Testis (tissue), 3 donors: ENCODE measurements around the gene CHMP5. TPM values are rescaled to one million over a fixed set of nuclear protein-coding genes. Genes with fewer than 3 reads are reported as not detected.

Experiments
- DNase-seq: peaks from one replicate; pipeline ENCODE4 v3.0.0-alpha.2; 2019
- H3K27ac ChIP-seq, 2 donors: fragments of 200-600 bp; sonication (generic); one replicate each; pipeline ENCODE4 v1.5.1; 2019
- H3K27me3 ChIP-seq: fragments of 200-600 bp; sonication (generic); one replicate; pipeline ENCODE4 v1.5.1; 2019
- H3K36me3 ChIP-seq: fragments of 200-600 bp; sonication (generic); one replicate; pipeline ENCODE4 v1.5.1; 2017; ENCODE audit warnings: low read depth; ENCODE audit errors: missing control alignments
- H3K4me1 ChIP-seq: fragments of 200-600 bp; sonication (generic); one replicate; pipeline ENCODE4 v1.5.1; 2019
- H3K4me3 ChIP-seq, 2 donors: fragments of 200-600 bp; sonication (generic); one replicate each; pipeline ENCODE4 v1.5.1; 2017 to 2019
- H3K9me3 ChIP-seq: fragments of 200-600 bp; sonication (generic); one replicate; pipeline ENCODE4 v1.5.1; 2017
- CTCF ChIP-seq, 3 experiments: fragments of 450-650 bp in 2 of 3; fragments of 200-600 bp in 1 of 3; sonication (generic) in 1 of 3; IDR thresholded peaks; one replicate each; pipeline ENCODE4 v1.5.1; 2016 to 2019; ENCODE audit warnings: antibody characterized with exemption in 3 of 3, mild to moderate bottlenecking in 2 of 3, moderate library complexity in 1 of 3
- POLR2A ChIP-seq: fragments of 450-650 bp; IDR thresholded peaks from one replicate; pipeline ENCODE4 v1.6.1; 2017; ENCODE audit warnings: antibody characterized with exemption, mild to moderate bottlenecking, moderate library complexity
- WGBS, 2 donors: methylation state at CpG; one replicate each; pipeline ENCODE4 v1.1.5; 2018; 5-methylcytosine and 5-hydroxymethylcytosine counted together
- intact Hi-C: fragments of 100-400 bp; cut with DNase I; formaldehyde crosslinking; loops from one replicate; pipeline ENCODE4 v1.15.1; 2023; ENCODE audit warnings: low total_unique reads
- polyA plus RNA-seq: library from polyadenylated mRNA; stranded (reverse); fragments of 350-450 nt; fragmentation: Illumina TruSeq; extraction: RNeasy Lipid Tissue Mini Kit (QIAGEN cat#74804); gene quantifications from one replicate; pipeline ENCODE4 v1.2.3, GENCODE V29; 2014; ENCODE audit warnings: low read depth, low replicate concordance; ENCODE audit not compliant: insufficient read depth
- total RNA-seq, 2 donors: library from RNA; depleted of rRNA; stranded (reverse); fragments of >200 nt; gene quantifications; one replicate each; pipeline ENCODE4 v1.2.3, GENCODE V29; 2016

CHMP5 gene
- total and polyA plus RNA-seq, 3 donors from 2014 or later = 53.2 to 84.1 (median 57.0) TPM

DNA sequence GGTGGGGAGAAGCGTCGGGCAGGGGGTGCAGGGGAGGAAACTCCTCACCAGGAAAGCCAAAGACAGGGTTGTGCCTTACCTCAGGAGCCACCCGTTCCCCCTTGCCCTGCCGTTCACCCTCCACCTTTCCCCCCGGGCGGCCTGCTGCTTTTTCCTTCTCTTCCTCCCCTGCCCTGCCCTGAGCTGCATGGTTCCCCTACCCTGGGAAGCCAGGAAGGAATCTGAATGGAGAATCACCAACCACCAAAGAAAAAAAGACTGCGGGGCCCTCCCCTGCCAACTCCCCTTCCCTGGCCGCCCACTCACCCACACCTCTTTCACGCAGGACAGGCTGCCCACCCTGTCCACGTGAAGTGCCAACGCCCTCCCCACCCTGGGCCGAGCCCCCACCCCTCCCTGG lies 24.6 kb downstream of the CHMP5 start:
- intact Hi-C loops = no loop called here
- Histone ChIP-seq H3K9me3 (no peaks in the 10 kb centered on the region), H3K27me3 (no peaks in the 10 kb centered on the region), H3K4me1 (peaks cover 23% of the 10 kb centered on the region), H3K4me3 (peak overlapping the region; percentile 73 to 86), H3K27ac (peak overlapping the region; percentile 89 to 95), H3K36me3 (no peaks in the 10 kb centered on the region)
- TF ChIP-seq POLR2A = no peak
- TF ChIP-seq CTCF (IDR thresholded peaks at IDR 0.05) = no peak
- DNase-seq = no peak
- 5 to 14% methylated on average over 11 to 12 of the region's 12 CpGs for WGBS, 2 donors

DNA sequence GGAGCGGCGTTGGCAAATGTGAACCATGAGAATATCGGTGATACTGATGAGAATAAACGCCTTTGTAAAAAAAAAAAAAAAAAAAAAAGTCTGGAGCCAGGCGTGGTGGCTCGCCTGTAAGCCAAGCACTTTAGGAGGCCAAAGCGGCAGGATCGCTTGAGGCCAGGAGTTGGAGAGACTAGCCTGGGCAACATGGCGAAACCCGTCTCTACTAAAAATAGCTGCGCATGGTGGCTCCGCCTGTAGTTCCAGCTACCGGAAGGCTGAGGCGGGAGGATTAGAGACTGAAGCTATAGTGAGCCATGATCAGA lies 25.0 kb downstream of the CHMP5 start:
- H3K27me3 ChIP-seq = no peaks in the 10 kb centered on the region
- WGBS, 2 donors = 0 to 1% methylated on average over 14 of the region's 14 CpGs
- H3K27ac ChIP-seq = peak overlapping the region; percentile 89 to 95
- H3K9me3 ChIP-seq = no peaks in the 10 kb centered on the region
- DNase-seq = no peak
- no peaks in the 10 kb centered on the region for H3K36me3 ChIP-seq
- peak overlapping the region; percentile 73 to 86 for H3K4me3 ChIP-seq
- peaks cover 23% of the 10 kb centered on the region for H3K4me1 ChIP-seq
- intact Hi-C loops = no loop called here
- TF ChIP-seq CTCF (IDR thresholded peaks at IDR 0.05) (no peak), POLR2A (no peak)

DNA sequence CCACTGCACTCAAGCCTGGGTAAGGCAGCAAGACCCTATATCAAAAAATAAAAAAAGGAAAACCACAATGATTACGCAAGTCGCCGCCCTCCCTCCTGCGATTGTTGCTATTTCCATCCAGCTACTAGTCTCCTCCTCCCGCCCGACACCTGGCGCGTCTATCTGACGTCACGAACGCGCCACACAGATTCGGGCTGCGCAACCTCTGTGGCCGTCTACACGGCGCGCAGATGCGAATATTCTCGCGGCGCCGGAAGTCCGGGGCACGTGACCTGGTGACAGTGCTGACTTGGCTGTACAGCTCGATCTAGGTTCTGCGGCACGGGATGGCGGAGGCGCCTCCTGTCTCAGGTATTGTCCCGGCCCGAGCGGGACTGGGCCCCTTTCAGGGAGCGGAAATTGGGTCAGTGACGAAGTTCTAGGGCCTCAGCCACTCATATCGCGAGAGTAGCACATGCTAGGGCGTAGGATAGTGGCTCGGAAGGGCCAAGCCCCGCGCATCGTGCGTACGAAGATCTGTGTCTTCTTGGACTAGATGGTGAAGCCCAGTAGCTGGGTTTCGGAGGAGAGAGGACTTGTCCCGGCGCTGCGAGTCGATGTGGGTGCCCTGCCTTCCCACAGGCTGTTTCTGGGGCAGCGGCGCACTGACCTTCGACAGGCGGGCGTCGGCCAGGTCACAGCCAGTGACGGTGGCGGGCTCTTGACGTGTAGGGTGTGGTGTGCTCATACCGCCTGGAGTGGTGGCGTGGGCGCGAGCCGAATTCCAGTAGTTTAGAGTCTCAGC lies 25.6 kb downstream of the CHMP5 start, which contains the start of gene NFX1:
Gene NFX1, plus strand, starts transcription at position 270 of the 784 bp plus-strand sequence. Its CDS starts 57 bp downstream, at position 327.
- H3K9me3 ChIP-seq = no peaks in the 10 kb centered on the region
- peaks cover 23% of the 10 kb centered on the region for H3K4me1 ChIP-seq
- TF ChIP-seq CTCF (IDR thresholded peaks at IDR 0.05) (no peak), POLR2A (peak; percentile 78)
- H3K36me3 ChIP-seq = no peaks in the 10 kb centered on the region
- H3K4me3 ChIP-seq = peak within 1 kb of the TSS; percentile 73 to 86
- 1 to 2% methylated on average over 25 to 63 of the region's 63 CpGs for WGBS, 2 donors
- H3K27ac ChIP-seq = peak within 1 kb of the TSS; percentile 89 to 95
- H3K27me3 ChIP-seq = no peaks in the 10 kb centered on the region
- intact Hi-C loops = no loop called here
- DNase-seq = peak; percentile 97

- H3K27me3 ChIP-seq = no peaks in the 10 kb centered on the region
- TF ChIP-seq CTCF (IDR thresholded peaks at IDR 0.05) (no peak), POLR2A (no peak)
- H3K9me3 ChIP-seq = no peaks in the 10 kb centered on the region
- no peak for DNase-seq
- H3K4me3 ChIP-seq = peak overlapping the region; percentile 73 to 86
- 7 to 14% methylated on average over 6 to 7 of the region's 7 CpGs for WGBS, 2 donors
- intact Hi-C loops = no loop called here
- H3K27ac ChIP-seq = peak overlapping the region; percentile 89 to 95
- peaks cover 23% of the 10 kb centered on the region for H3K4me1 ChIP-seq
- H3K36me3 ChIP-seq = no peaks in the 10 kb centered on the region
These were observed 26.2 kb downstream of the CHMP5 start for GRCh38 chr9:33291031-33291397.

DNA sequence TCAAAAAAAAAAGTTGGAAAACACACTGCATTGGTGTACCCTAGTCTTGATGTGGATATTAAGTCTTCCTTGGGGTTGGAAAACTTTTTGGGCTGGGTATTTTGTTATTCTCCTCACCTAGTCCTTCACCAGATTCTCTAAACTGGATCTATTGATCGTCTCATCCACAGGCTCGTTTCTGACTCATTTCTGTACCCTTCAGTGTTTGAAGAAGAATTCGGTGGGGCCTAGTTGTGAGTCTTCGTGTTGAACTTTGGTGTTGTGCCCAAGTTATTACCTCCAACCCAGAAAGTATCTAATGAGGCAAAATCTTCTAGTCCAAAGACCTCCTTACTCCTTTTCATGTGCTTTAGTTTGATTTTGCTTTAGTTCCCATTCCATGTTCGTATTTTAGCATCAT lies 27.1 kb downstream of the CHMP5 start:
- no peak overlapping the region for H3K4me3 ChIP-seq
- H3K9me3 ChIP-seq = no peaks in the 10 kb centered on the region
- intact Hi-C loops = no loop called here
- no peaks in the 10 kb centered on the region for H3K27me3 ChIP-seq
- TF ChIP-seq CTCF (IDR thresholded peaks at IDR 0.05) = no peak
- TF ChIP-seq POLR2A = no peak
- no peaks in the 10 kb centered on the region for H3K36me3 ChIP-seq
- WGBS, 2 donors = 73 to 76% methylated on average over 5 of the region's 5 CpGs
- peaks cover 23% of the 10 kb centered on the region for H3K4me1 ChIP-seq
- H3K27ac ChIP-seq = no peak overlapping the region
- no peak for DNase-seq
